GM06990 (cell line): ENCODE data around the gene TNIK.
A peak's percentile ranks its signal among the peaks of the same experiment; 100 is the strongest.

Experiments used
- DNase-seq: peaks from one replicate; pipeline ENCODE4 v3.0.0-alpha.2; 2011; ENCODE audit not compliant: insufficient read length; ENCODE audit errors: extremely low read depth
- H3K27me3 ChIP-seq: replicated peaks from 2 replicates; pipeline ENCODE4 v1.6.0; 2011; ENCODE audit warnings: low read length; ENCODE audit not compliant: control insufficient read depth, insufficient read depth
- H3K36me3 ChIP-seq: 2 replicates; pipeline ENCODE4 v1.5.1; 2011; ENCODE audit warnings: low read length; ENCODE audit not compliant: control insufficient read depth, insufficient read depth
- H3K4me3 ChIP-seq: replicated peaks from 2 replicates; pipeline ENCODE4 v1.5.1; 2011; ENCODE audit warnings: low read depth, mild to moderate bottlenecking, control low read depth, low read length
- CTCF ChIP-seq: IDR thresholded peaks from 2 replicates; pipeline ENCODE4 v1.5.1; 2011; ENCODE audit warnings: low read length, control low read depth, mild to moderate bottlenecking, inconsistent platforms; ENCODE audit not compliant: insufficient read depth, poor library complexity, severe bottlenecking

Gene TNIK

GRCh38 chr3:171026597-171027293 is 433.5 kb downstream of the TNIK start, which contains the start of gene SLC2A2:
Gene SLC2A2, minus strand, starts transcription at chr3:171026720. Its CDS starts 50 bp downstream, at chr3:171026670.
- no peak for TF ChIP-seq CTCF
- no peaks in the 10 kb centered on the region for H3K36me3 ChIP-seq

GRCh38 chr3:171023566-171023965 is 436.6 kb downstream of the TNIK start:
- no peak for TF ChIP-seq CTCF
- no peak for DNase-seq
- Histone ChIP-seq H3K27me3 (no peaks in the 10 kb centered on the region), H3K36me3 (no peaks in the 10 kb centered on the region), H3K4me3 (no peak overlapping the region)

More at GRCh38 chr3:171026597-171027293, 433.5 kb downstream of the TNIK start, which contains the start of gene SLC2A2:
- H3K4me3 ChIP-seq = no peak within 1 kb of the TSS
- no peak for DNase-seq
- H3K27me3 ChIP-seq = no peaks in the 10 kb centered on the region

GRCh38 chr3:171021377-171021776 is 438.8 kb downstream of the TNIK start:
- Histone ChIP-seq H3K4me3 (no peak overlapping the region), H3K36me3 (no peaks in the 10 kb centered on the region), H3K27me3 (no peaks in the 10 kb centered on the region)
- TF ChIP-seq CTCF = no peak
- DNase-seq = no peak

GRCh38 chr3:171018156-171018935 is 441.9 kb downstream of the TNIK start:
- no peak for DNase-seq
- peak; percentile 40 for TF ChIP-seq CTCF
- H3K36me3 ChIP-seq = no peaks in the 10 kb centered on the region
- no peaks in the 10 kb centered on the region for H3K27me3 ChIP-seq
- no peak overlapping the region for H3K4me3 ChIP-seq

- Histone ChIP-seq H3K4me3 (no peak overlapping the region), H3K36me3 (no peaks in the 10 kb centered on the region), H3K27me3 (no peaks in the 10 kb centered on the region)
- no peak for TF ChIP-seq CTCF
- DNase-seq = no peak
Observed at GRCh38 chr3:171013822-171014748, 446.1 kb downstream of the TNIK start.
